ENCODE measurements around the gene SMIM21. TPM values are rescaled to one million over a fixed set of nuclear protein-coding genes. Genes with fewer than 3 reads are reported as not detected.

Gene SMIM21
- total and polyA plus RNA-seq, 7 experiments from 2014 or later: not detected

DNA sequence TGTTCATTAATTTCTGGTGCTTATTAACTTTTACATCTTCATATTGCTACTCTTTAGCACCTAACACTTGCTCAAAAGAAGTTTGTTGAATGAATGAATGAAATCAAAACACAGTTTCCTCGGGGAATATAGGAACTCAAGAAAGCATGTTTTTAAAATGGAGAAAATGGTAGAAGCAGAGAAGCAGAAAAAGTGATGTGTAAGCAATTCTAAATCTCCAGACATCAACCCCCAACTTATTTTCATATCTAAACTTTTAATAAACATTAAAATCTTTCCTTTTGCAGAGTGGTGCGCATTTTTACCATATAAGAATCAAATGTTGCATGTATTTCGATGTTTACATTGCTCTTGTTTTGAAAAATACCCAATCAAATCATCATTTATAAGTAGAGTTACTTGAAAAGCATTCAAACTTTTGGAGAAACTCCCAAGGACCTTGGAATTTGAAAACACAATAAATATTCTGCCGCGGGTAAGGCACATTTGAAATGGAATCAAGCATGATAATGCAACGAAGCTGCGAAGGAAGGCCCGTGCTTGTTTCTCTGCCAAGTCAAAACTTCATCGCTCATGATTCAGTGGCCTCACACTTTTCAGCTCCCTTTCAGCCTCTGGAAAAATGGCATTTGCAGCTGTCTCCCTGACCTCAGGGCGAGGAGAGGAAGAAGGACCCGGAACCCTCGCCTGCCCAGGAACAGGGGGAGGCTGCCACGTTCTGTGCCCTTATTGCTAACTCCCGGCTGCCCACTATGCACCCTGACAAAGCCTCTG, 26.7 kb upstream of the SMIM21 start:
- H3K27me3 Mint-ChIP-seq: peaks cover 52 to 78% (median 58%) of the 10 kb centered on the region in 5 donors
- ATAC-seq (no peak), DNase-seq (no peak)
- H3K36me3 Mint-ChIP-seq: peaks cover 0 to 15% (median 15%) of the 10 kb centered on the region in 5 donors
- no peak overlapping the region for H3K27ac Mint-ChIP-seq
- peaks cover 2 to 26% (median 14%) of the 10 kb centered on the region in 11 donors for H3K9me3 Mint-ChIP-seq
- peaks cover 0 to 10% of the 10 kb centered on the region in 2 donors for H3K27me3 ChIP-seq (ENCODE audit: control insufficient read depth in 2 of 2, insufficient read depth in 2 of 2, low read length in 2 of 2)
- H3K4me3 ChIP-seq (ENCODE audit: low read length): no peak overlapping the region
- CTCF ChIA-PET: no interaction called here
- no peaks in the 10 kb centered on the region for H3K36me3 ChIP-seq (ENCODE audit: control insufficient read depth in 2 of 3, insufficient read depth in 3 of 3, low read length in 3 of 3)
- no peaks in the 10 kb centered on the region for H3K4me1 ChIP-seq (ENCODE audit: control insufficient read depth in 2 of 2, insufficient read depth in 2 of 2, low read length in 2 of 2)
- peaks cover 0 to 13% (median 4%) of the 10 kb centered on the region in 7 donors for H3K4me1 Mint-ChIP-seq
- no peak overlapping the region for H3K27ac ChIP-seq (ENCODE audit: low read depth, low read length)
- H3K9me3 ChIP-seq (ENCODE audit: control insufficient read depth in 2 of 3, low read length in 3 of 3): no peaks in the 10 kb centered on the region
- intact Hi-C loops (cut with micrococcal nuclease): no loop called here
- POLR2A ChIA-PET: interaction anchor here (0.6 kb wide), 1 partner anchor 1574 kb away, joined by 3 read pairs; no protein-coding TSS in a partner anchor
- H3K4me3 Mint-ChIP-seq: peak overlapping the region in 4 of 10 donors; percentile 19 to 84 (median 51)

DNA sequence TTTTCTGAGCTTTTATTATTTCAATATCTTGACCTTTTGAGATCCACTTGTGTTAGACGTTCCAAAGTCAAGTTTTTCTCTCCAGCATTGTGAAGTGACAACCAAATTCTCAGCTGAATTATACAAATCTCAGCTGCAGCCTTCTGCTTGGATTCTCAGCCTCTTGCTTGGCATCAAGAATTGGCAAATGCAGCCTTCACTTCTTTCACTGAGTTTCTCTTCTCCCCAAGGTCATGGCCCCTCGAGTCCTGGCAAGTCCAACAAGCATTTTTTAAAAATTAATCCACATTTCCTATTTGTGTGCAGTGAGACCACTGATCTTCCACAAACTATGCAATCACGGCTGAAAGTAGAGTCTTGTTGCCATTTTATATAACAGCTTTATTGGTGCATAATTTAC, 23.4 kb upstream of the SMIM21 start:
- Mint-ChIP-seq H3K4me3 (no peak overlapping the region), H3K4me1 (peaks cover 0 to 6% (median 4%) of the 10 kb centered on the region in 7 donors), H3K27me3 (peaks cover 26 to 54% (median 43%) of the 10 kb centered on the region in 5 donors), H3K36me3 (peaks cover 0 to 5% (median 4%) of the 10 kb centered on the region in 5 donors), H3K27ac (no peak overlapping the region), H3K9me3 (peaks cover 0 to 29% (median 11%) of the 10 kb centered on the region in 11 donors)
- Histone ChIP-seq H3K36me3 (ENCODE audit: control insufficient read depth in 2 of 3, insufficient read depth in 3 of 3, low read length in 3 of 3) (no peaks in the 10 kb centered on the region), H3K9me3 (ENCODE audit: control insufficient read depth in 2 of 3, low read length in 3 of 3) (no peaks in the 10 kb centered on the region), H3K4me1 (ENCODE audit: control insufficient read depth in 2 of 2, insufficient read depth in 2 of 2, low read length in 2 of 2) (no peaks in the 10 kb centered on the region), H3K4me3 (ENCODE audit: low read length) (no peak overlapping the region), H3K27ac (ENCODE audit: low read depth, low read length) (no peak overlapping the region), H3K27me3 (ENCODE audit: control insufficient read depth in 2 of 2, insufficient read depth in 2 of 2, low read length in 2 of 2) (no peaks in the 10 kb centered on the region)
- DNase-seq: no peak
- POLR2A ChIA-PET: no interaction called here
- CTCF ChIA-PET: no interaction called here
- intact Hi-C loops (cut with micrococcal nuclease): no loop called here
- ATAC-seq: no peak

DNA sequence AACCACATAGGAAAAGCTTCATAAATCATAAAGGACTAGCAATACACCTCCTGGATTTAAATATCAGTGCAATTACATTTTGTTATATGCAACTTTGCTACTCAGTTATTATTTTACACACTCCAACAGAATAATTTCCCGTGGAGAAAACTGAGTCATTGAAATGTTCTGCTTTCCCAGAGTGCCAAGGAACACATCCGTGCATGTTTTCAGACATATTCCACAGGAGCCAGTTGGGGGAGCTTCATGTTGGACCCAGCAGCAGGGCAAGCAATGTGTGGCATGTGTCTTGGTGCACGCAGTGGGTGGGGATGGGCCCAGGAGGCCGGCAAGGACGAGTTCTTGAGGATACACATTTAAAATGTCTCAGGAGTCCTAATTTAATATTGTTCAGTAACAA, 14.4 kb upstream of the SMIM21 start:
- no peaks in the 10 kb centered on the region for H3K36me3 ChIP-seq (ENCODE audit: control insufficient read depth in 2 of 3, insufficient read depth in 3 of 3, low read length in 3 of 3)
- Mint-ChIP-seq H3K4me1 (peaks cover 6 to 13% (median 8%) of the 10 kb centered on the region in 7 donors), H3K36me3 (no peaks in the 10 kb centered on the region), H3K4me3 (no peak overlapping the region), H3K9me3 (no peaks in the 10 kb centered on the region), H3K27ac (no peak overlapping the region), H3K27me3 (peaks cover 5 to 13% (median 10%) of the 10 kb centered on the region in 5 donors)
- ATAC-seq (no peak), DNase-seq (no peak)
- CTCF ChIA-PET: no interaction called here
- intact Hi-C loops (cut with micrococcal nuclease): no loop called here
- H3K9me3 ChIP-seq (ENCODE audit: control insufficient read depth in 2 of 3, low read length in 3 of 3): no peaks in the 10 kb centered on the region
- POLR2A ChIA-PET: no interaction called here
- no peak overlapping the region for H3K27ac ChIP-seq (ENCODE audit: low read depth, low read length)
- H3K4me3 ChIP-seq (ENCODE audit: low read length): no peak overlapping the region
- no peaks in the 10 kb centered on the region for H3K4me1 ChIP-seq (ENCODE audit: control insufficient read depth in 2 of 2, insufficient read depth in 2 of 2, low read length in 2 of 2)
- no peaks in the 10 kb centered on the region for H3K27me3 ChIP-seq (ENCODE audit: control insufficient read depth in 2 of 2, insufficient read depth in 2 of 2, low read length in 2 of 2)

DNA sequence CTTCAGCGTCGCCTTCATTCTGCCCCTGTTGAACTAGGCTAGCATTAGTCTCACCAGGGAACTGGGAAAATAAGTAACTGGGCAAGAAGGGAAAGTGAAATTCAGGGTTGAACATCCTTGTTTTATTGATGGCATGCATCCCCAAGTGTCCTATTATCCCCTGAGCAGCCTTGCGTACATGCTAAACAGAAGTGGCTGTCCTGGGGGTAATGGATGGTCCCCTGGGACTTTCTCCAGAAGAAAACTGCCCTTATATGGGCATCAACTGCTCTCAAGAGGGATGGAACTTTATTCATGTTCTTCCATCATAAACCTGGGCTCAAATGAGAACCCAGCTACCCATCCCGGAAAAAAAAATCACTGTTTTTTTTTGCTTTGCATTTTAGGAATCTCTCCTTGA, 11.8 kb upstream of the SMIM21 start:
- no peaks in the 10 kb centered on the region for H3K27me3 ChIP-seq (ENCODE audit: control insufficient read depth in 2 of 2, insufficient read depth in 2 of 2, low read length in 2 of 2)
- Mint-ChIP-seq H3K27ac (no peak overlapping the region), H3K36me3 (no peaks in the 10 kb centered on the region), H3K4me3 (no peak overlapping the region), H3K27me3 (peaks cover 10 to 20% (median 14%) of the 10 kb centered on the region in 5 donors), H3K4me1 (peaks cover 6 to 9% (median 7%) of the 10 kb centered on the region in 7 donors), H3K9me3 (no peaks in the 10 kb centered on the region)
- no peak overlapping the region for H3K27ac ChIP-seq (ENCODE audit: low read depth, low read length)
- ATAC-seq (no peak), DNase-seq (no peak)
- no peaks in the 10 kb centered on the region for H3K36me3 ChIP-seq (ENCODE audit: control insufficient read depth in 2 of 3, insufficient read depth in 3 of 3, low read length in 3 of 3)
- ChIA-PET POLR2A (no interaction called here), CTCF (no interaction called here)
- H3K4me3 ChIP-seq (ENCODE audit: low read length): no peak overlapping the region
- intact Hi-C loops (cut with micrococcal nuclease): no loop called here
- H3K9me3 ChIP-seq (ENCODE audit: control insufficient read depth in 2 of 3, low read length in 3 of 3): no peaks in the 10 kb centered on the region
- no peaks in the 10 kb centered on the region for H3K4me1 ChIP-seq (ENCODE audit: control insufficient read depth in 2 of 2, insufficient read depth in 2 of 2, low read length in 2 of 2)

- Histone ChIP-seq H3K27me3 (ENCODE audit: control insufficient read depth in 2 of 2, insufficient read depth in 2 of 2, low read length in 2 of 2) (no peaks in the 10 kb centered on the region), H3K36me3 (ENCODE audit: control insufficient read depth in 2 of 3, insufficient read depth in 3 of 3, low read length in 3 of 3) (no peaks in the 10 kb centered on the region), H3K27ac (ENCODE audit: low read depth, low read length) (no peak overlapping the region), H3K4me1 (ENCODE audit: control insufficient read depth in 2 of 2, insufficient read depth in 2 of 2, low read length in 2 of 2) (no peaks in the 10 kb centered on the region), H3K4me3 (ENCODE audit: low read length) (no peak overlapping the region), H3K9me3 (ENCODE audit: control insufficient read depth in 2 of 3, low read length in 3 of 3) (no peaks in the 10 kb centered on the region)
- Mint-ChIP-seq H3K27me3 (peaks cover 9 to 20% (median 12%) of the 10 kb centered on the region in 5 donors), H3K9me3 (no peaks in the 10 kb centered on the region), H3K27ac (no peak overlapping the region), H3K4me3 (no peak overlapping the region), H3K36me3 (no peaks in the 10 kb centered on the region), H3K4me1 (peaks cover 3 to 6% (median 4%) of the 10 kb centered on the region in 7 donors)
- no peak for DNase-seq
- no peak for ATAC-seq
- ChIA-PET CTCF (no interaction called here), POLR2A (no interaction called here)
- intact Hi-C loops (cut with micrococcal nuclease): no loop called here
Measured at GRCh38 chr18:75438891-75439290, 11.4 kb upstream of the SMIM21 start.

GRCh38 chr18:75437979-75438378, 10.5 kb upstream of the SMIM21 start:
- no peak overlapping the region for H3K4me3 ChIP-seq (ENCODE audit: low read length)
- H3K27me3 Mint-ChIP-seq: peaks cover 10 to 20% (median 14%) of the 10 kb centered on the region in 5 donors
- no peaks in the 10 kb centered on the region for H3K9me3 ChIP-seq (ENCODE audit: control insufficient read depth in 2 of 3, low read length in 3 of 3)
- no peaks in the 10 kb centered on the region for H3K9me3 Mint-ChIP-seq
- ATAC-seq: no peak
- H3K36me3 ChIP-seq (ENCODE audit: control insufficient read depth in 2 of 3, insufficient read depth in 3 of 3, low read length in 3 of 3): no peaks in the 10 kb centered on the region
- intact Hi-C loops (cut with micrococcal nuclease): no loop called here
- H3K27ac ChIP-seq (ENCODE audit: low read depth, low read length): no peak overlapping the region
- no peaks in the 10 kb centered on the region for H3K4me1 ChIP-seq (ENCODE audit: control insufficient read depth in 2 of 2, insufficient read depth in 2 of 2, low read length in 2 of 2)
- POLR2A ChIA-PET: no interaction called here
- H3K4me3 Mint-ChIP-seq: no peak overlapping the region
- no peak overlapping the region for H3K27ac Mint-ChIP-seq
- H3K4me1 Mint-ChIP-seq: no peaks in the 10 kb centered on the region
- DNase-seq: no peak
- H3K27me3 ChIP-seq (ENCODE audit: control insufficient read depth in 2 of 2, insufficient read depth in 2 of 2, low read length in 2 of 2): no peaks in the 10 kb centered on the region
- CTCF ChIA-PET: no interaction called here
- no peaks in the 10 kb centered on the region for H3K36me3 Mint-ChIP-seq

- H3K27me3 Mint-ChIP-seq: peaks cover 8 to 28% (median 17%) of the 10 kb centered on the region in 5 donors
- H3K36me3 Mint-ChIP-seq: no peaks in the 10 kb centered on the region
- ChIA-PET CTCF (no interaction called here), POLR2A (no interaction called here)
- intact Hi-C loops (cut with micrococcal nuclease): no loop called here
- H3K4me3 Mint-ChIP-seq: no peak overlapping the region
- Histone ChIP-seq H3K27ac (ENCODE audit: low read depth, low read length) (no peak overlapping the region), H3K4me1 (ENCODE audit: control insufficient read depth in 2 of 2, insufficient read depth in 2 of 2, low read length in 2 of 2) (no peaks in the 10 kb centered on the region), H3K4me3 (ENCODE audit: low read length) (no peak overlapping the region), H3K36me3 (ENCODE audit: control insufficient read depth in 2 of 3, insufficient read depth in 3 of 3, low read length in 3 of 3) (no peaks in the 10 kb centered on the region), H3K9me3 (ENCODE audit: control insufficient read depth in 2 of 3, low read length in 3 of 3) (no peaks in the 10 kb centered on the region), H3K27me3 (ENCODE audit: control insufficient read depth in 2 of 2, insufficient read depth in 2 of 2, low read length in 2 of 2) (no peaks in the 10 kb centered on the region)
- no peak for DNase-seq
- no peaks in the 10 kb centered on the region for H3K9me3 Mint-ChIP-seq
- no peak for ATAC-seq
- H3K4me1 Mint-ChIP-seq: no peaks in the 10 kb centered on the region
- H3K27ac Mint-ChIP-seq: no peak overlapping the region
Measured at GRCh38 chr18:75433098-75433497, 5.6 kb upstream of the SMIM21 start.

All from naive thymus-derived CD4-positive, alpha-beta T cell (primary cell).